Activated naive CD4-positive, alpha-beta T cell treated with anti-CD3 and anti-CD28 coated beads, Interleukin-2, amount 50 U/mL, for 24 hours (primary cell): ENCODE data around the gene SESN1.

Experiments
- H3K27ac Mint-ChIP-seq: one replicate; pipeline ENCODE4 v1.8.0; 2021; ENCODE audit warnings: mild to moderate bottlenecking, mixed read lengths
- H3K27me3 Mint-ChIP-seq: one replicate; pipeline ENCODE4 v1.8.0; 2021; ENCODE audit warnings: mixed read lengths
- H3K36me3 Mint-ChIP-seq: one replicate; pipeline ENCODE4 v1.8.0; 2021; ENCODE audit warnings: mixed read lengths
- H3K4me1 Mint-ChIP-seq: one replicate; pipeline ENCODE4 v1.8.0; 2021; ENCODE audit warnings: mixed read lengths
- H3K4me3 Mint-ChIP-seq: one replicate; pipeline ENCODE4 v1.8.0; 2021; ENCODE audit warnings: mild to moderate bottlenecking, mixed read lengths
- H3K9me3 Mint-ChIP-seq: one replicate; pipeline ENCODE4 v1.8.0; 2021; ENCODE audit warnings: mixed read lengths

Gene SESN1

GRCh38 chr6:108958900-108959770 is 135.5 kb downstream of the SESN1 start:
- Mint-ChIP-seq H3K27me3 (no peaks in the 10 kb centered on the region), H3K9me3 (no peaks in the 10 kb centered on the region), H3K36me3 (no peaks in the 10 kb centered on the region), H3K27ac (no peak overlapping the region), H3K4me1 (peaks cover 11% of the 10 kb centered on the region), H3K4me3 (no peak overlapping the region)

GRCh38 chr6:108957221-108957620 is 137.4 kb downstream of the SESN1 start:
- Mint-ChIP-seq H3K27me3 (no peaks in the 10 kb centered on the region), H3K36me3 (no peaks in the 10 kb centered on the region), H3K4me3 (no peak overlapping the region), H3K9me3 (no peaks in the 10 kb centered on the region), H3K4me1 (peaks cover 11% of the 10 kb centered on the region), H3K27ac (no peak overlapping the region)

GRCh38 chr6:108955329-108955949 is 139.2 kb downstream of the SESN1 start:
- Mint-ChIP-seq H3K27me3 (no peaks in the 10 kb centered on the region), H3K36me3 (no peaks in the 10 kb centered on the region), H3K9me3 (no peaks in the 10 kb centered on the region), H3K27ac (no peak overlapping the region), H3K4me1 (peaks cover 11% of the 10 kb centered on the region), H3K4me3 (no peak overlapping the region)

- no peak overlapping the region for H3K27ac Mint-ChIP-seq
- H3K4me1 Mint-ChIP-seq = peaks cover 11% of the 10 kb centered on the region
- H3K27me3 Mint-ChIP-seq = no peaks in the 10 kb centered on the region
- H3K9me3 Mint-ChIP-seq = no peaks in the 10 kb centered on the region
- no peak overlapping the region for H3K4me3 Mint-ChIP-seq
- no peaks in the 10 kb centered on the region for H3K36me3 Mint-ChIP-seq
Observed at GRCh38 chr6:108953681-108954080, 141.0 kb downstream of the SESN1 start.

- Mint-ChIP-seq H3K9me3 (no peaks in the 10 kb centered on the region), H3K27ac (no peak overlapping the region), H3K27me3 (no peaks in the 10 kb centered on the region), H3K4me1 (peaks cover 18% of the 10 kb centered on the region), H3K36me3 (no peaks in the 10 kb centered on the region), H3K4me3 (no peak overlapping the region)
Observed at GRCh38 chr6:108952776-108953486, 141.7 kb downstream of the SESN1 start.

GRCh38 chr6:108951351-108951953 is 143.2 kb downstream of the SESN1 start:
- H3K27ac Mint-ChIP-seq = no peak overlapping the region

GRCh38 chr6:108948181-108948661 is 146.4 kb downstream of the SESN1 start:
- Mint-ChIP-seq H3K27ac (no peak overlapping the region), H3K4me1 (peaks cover 35% of the 10 kb centered on the region), H3K9me3 (no peaks in the 10 kb centered on the region), H3K27me3 (no peaks in the 10 kb centered on the region), H3K36me3 (no peaks in the 10 kb centered on the region), H3K4me3 (no peak overlapping the region)

More at GRCh38 chr6:108951351-108951953, 143.2 kb downstream of the SESN1 start:
- H3K4me3 Mint-ChIP-seq = no peak overlapping the region
- H3K36me3 Mint-ChIP-seq = no peaks in the 10 kb centered on the region
- H3K9me3 Mint-ChIP-seq = no peaks in the 10 kb centered on the region
- H3K4me1 Mint-ChIP-seq = peaks cover 23% of the 10 kb centered on the region
- no peaks in the 10 kb centered on the region for H3K27me3 Mint-ChIP-seq

- H3K4me3 Mint-ChIP-seq = no peak overlapping the region
- no peaks in the 10 kb centered on the region for H3K9me3 Mint-ChIP-seq
- peak overlapping the region; percentile 26 for H3K27ac Mint-ChIP-seq
- no peaks in the 10 kb centered on the region for H3K36me3 Mint-ChIP-seq
- no peaks in the 10 kb centered on the region for H3K27me3 Mint-ChIP-seq
- peaks cover 44% of the 10 kb centered on the region for H3K4me1 Mint-ChIP-seq
Observed at GRCh38 chr6:108947114-108947854, 147.4 kb downstream of the SESN1 start.

GRCh38 chr6:108946695-108947094 is 148.0 kb downstream of the SESN1 start:
- H3K36me3 Mint-ChIP-seq = no peaks in the 10 kb centered on the region
- H3K27ac Mint-ChIP-seq = no peak overlapping the region
- peaks cover 50% of the 10 kb centered on the region for H3K4me1 Mint-ChIP-seq
- H3K9me3 Mint-ChIP-seq = no peaks in the 10 kb centered on the region
- no peaks in the 10 kb centered on the region for H3K27me3 Mint-ChIP-seq
- no peak overlapping the region for H3K4me3 Mint-ChIP-seq

GRCh38 chr6:108945681-108946159 is 148.9 kb downstream of the SESN1 start:
- no peak overlapping the region for H3K27ac Mint-ChIP-seq
- H3K4me1 Mint-ChIP-seq = peaks cover 58% of the 10 kb centered on the region
- H3K4me3 Mint-ChIP-seq = no peak overlapping the region
- H3K27me3 Mint-ChIP-seq = no peaks in the 10 kb centered on the region
- no peaks in the 10 kb centered on the region for H3K9me3 Mint-ChIP-seq
- no peaks in the 10 kb centered on the region for H3K36me3 Mint-ChIP-seq

- H3K36me3 Mint-ChIP-seq = no peaks in the 10 kb centered on the region
- H3K9me3 Mint-ChIP-seq = no peaks in the 10 kb centered on the region
- no peaks in the 10 kb centered on the region for H3K27me3 Mint-ChIP-seq
- H3K4me1 Mint-ChIP-seq = peaks cover 61% of the 10 kb centered on the region
- no peak overlapping the region for H3K4me3 Mint-ChIP-seq
- H3K27ac Mint-ChIP-seq = peak overlapping the region; percentile 26
Observed at GRCh38 chr6:108944707-108945680, 149.7 kb downstream of the SESN1 start.

- no peak overlapping the region for H3K4me3 Mint-ChIP-seq
- H3K27ac Mint-ChIP-seq = no peak overlapping the region
- peaks cover 5% of the 10 kb centered on the region for H3K9me3 Mint-ChIP-seq
- H3K4me1 Mint-ChIP-seq = peaks cover 70% of the 10 kb centered on the region
- peaks cover 4% of the 10 kb centered on the region for H3K36me3 Mint-ChIP-seq
- no peaks in the 10 kb centered on the region for H3K27me3 Mint-ChIP-seq
Observed at GRCh38 chr6:108944071-108944470, 150.6 kb downstream of the SESN1 start.

- Mint-ChIP-seq H3K27me3 (no peaks in the 10 kb centered on the region), H3K27ac (peak overlapping the region; percentile 90), H3K4me1 (peaks cover 58% of the 10 kb centered on the region), H3K4me3 (peak overlapping the region; percentile 81), H3K9me3 (peaks cover 5% of the 10 kb centered on the region), H3K36me3 (peaks cover 4% of the 10 kb centered on the region)
Observed at GRCh38 chr6:108942556-108943492, 151.8 kb downstream of the SESN1 start.
